ENCODE results near the gene AZIN2. TPM values are rescaled to one million over a fixed set of nuclear protein-coding genes. Genes with fewer than 3 reads are reported as not detected.

The AZIN2 gene
- total RNA-seq, 1 donor from 2014 or later = 7.0 TPM

DNA sequence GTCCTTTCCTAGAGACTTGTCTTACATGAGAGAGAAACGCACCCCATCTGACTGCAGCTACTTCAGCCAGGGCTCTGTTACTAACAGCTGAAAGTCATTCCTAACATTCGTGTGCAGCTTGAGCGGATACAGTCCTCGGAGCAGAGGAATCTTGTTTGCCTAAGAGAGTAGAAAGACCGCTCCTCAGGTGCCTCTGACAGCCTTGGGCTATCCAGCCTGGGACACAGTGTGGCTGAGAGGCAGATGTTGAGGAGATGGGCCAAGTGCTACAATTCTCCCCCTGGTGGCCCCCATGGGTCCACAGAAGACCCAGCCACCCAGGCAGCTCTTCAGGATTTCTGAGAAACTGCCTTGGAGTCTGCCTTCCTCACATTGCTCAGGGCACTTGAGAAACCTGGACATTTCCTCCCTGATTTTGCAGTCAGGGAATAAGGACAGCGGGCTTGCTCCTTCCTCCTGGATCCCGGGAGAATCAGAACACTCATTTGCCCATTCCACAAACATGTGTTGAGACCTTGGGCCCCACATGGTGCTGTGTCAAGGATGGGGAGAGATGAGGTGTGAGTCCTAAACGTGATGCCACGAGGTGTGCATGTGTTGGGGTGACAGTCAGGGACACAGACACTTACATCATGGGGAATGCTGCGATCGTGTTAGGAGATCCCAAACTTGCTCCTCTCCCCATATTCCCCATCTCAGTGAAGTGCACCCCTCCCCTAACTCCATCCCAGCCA, 87.8 kb downstream of the AZIN2 start:
- Mint-ChIP-seq H3K4me3 (ENCODE audit: unreplicated experiment) (peak overlapping the region; percentile 71), H3K27me3 (ENCODE audit: unreplicated experiment) (peaks cover 10% of the 10 kb centered on the region), H3K9me3 (ENCODE audit: unreplicated experiment) (peaks cover 17% of the 10 kb centered on the region), H3K36me3 (ENCODE audit: unreplicated experiment) (peaks cover 15% of the 10 kb centered on the region), H3K27ac (ENCODE audit: unreplicated experiment) (peak overlapping the region; percentile 77), H3K4me1 (ENCODE audit: low read depth, unreplicated experiment) (peaks cover 51% of the 10 kb centered on the region)
- TF ChIP-seq, protein P1, sequence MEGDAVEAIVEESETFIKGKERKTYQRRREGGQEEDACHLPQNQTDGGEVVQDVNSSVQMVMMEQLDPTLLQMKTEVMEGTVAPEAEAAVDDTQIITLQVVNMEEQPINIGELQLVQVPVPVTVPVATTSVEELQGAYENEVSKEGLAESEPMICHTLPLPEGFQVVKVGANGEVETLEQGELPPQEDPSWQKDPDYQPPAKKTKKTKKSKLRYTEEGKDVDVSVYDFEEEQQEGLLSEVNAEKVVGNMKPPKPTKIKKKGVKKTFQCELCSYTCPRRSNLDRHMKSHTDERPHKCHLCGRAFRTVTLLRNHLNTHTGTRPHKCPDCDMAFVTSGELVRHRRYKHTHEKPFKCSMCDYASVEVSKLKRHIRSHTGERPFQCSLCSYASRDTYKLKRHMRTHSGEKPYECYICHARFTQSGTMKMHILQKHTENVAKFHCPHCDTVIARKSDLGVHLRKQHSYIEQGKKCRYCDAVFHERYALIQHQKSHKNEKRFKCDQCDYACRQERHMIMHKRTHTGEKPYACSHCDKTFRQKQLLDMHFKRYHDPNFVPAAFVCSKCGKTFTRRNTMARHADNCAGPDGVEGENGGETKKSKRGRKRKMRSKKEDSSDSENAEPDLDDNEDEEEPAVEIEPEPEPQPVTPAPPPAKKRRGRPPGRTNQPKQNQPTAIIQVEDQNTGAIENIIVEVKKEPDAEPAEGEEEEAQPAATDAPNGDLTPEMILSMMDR (IDR thresholded peaks at IDR 0.05; ENCODE audit: partially characterized antibody, unreplicated experiment) = no peak
- no peak for DNase-seq

DNA sequence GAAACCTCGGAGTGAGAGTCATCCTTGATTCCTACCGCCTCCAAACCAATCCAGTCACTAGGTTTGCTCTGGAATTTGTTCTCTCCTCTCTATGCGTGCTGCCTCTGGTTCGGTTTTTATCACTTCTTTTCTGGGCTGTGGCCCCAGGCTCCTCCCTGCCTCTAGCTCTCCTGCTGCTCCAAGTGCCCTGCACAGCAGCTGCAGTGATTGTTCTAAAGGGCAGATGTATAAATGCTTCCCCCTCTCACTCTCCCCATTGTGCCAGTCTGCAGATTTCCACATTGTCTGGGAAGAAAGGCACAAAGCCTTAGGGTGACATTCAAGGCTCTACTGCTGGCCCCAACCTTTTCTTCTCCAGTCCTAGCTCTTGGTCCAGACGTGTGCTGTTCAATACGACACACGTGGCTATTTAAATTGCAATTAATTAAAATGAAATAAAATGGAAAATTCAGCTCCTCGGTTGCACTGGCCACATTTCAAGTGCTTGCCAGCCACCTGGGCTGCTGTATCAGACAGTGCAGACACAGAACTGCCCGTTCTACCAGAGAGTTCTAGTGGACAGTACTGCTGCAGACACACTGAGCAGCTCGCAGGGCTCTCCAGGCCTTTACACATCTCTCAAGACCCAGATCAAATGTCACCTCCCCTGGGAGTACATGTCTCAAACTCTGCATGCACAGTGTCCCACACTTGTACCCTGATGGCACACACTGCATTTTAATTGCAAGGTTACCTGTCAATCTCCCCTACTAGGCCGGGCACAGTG, 88.5 kb downstream of the AZIN2 start:
- peaks cover 52% of the 10 kb centered on the region for H3K4me1 Mint-ChIP-seq (ENCODE audit: low read depth, unreplicated experiment)
- peaks cover 10% of the 10 kb centered on the region for H3K27me3 Mint-ChIP-seq (ENCODE audit: unreplicated experiment)
- TF ChIP-seq, protein P1 (IDR thresholded peaks at IDR 0.05; ENCODE audit: partially characterized antibody, unreplicated experiment) = no peak
- peak overlapping the region; percentile 71 for H3K4me3 Mint-ChIP-seq (ENCODE audit: unreplicated experiment)
- H3K9me3 Mint-ChIP-seq (ENCODE audit: unreplicated experiment) = peaks cover 17% of the 10 kb centered on the region
- peaks cover 15% of the 10 kb centered on the region for H3K36me3 Mint-ChIP-seq (ENCODE audit: unreplicated experiment)
- peak overlapping the region; percentile 77 for H3K27ac Mint-ChIP-seq (ENCODE audit: unreplicated experiment)
- DNase-seq = no peak

Other genes with a start within 250 kb of the AZIN2 start
- gene FNDC5, start 210.2 kb upstream of the AZIN2 start, total RNA-seq (ENCODE audit: unreplicated experiment) = 743 TPM
- 156 TPM for gene HPCA, start 194.7 kb upstream of the AZIN2 start, total RNA-seq (ENCODE audit: unreplicated experiment)
- 9.9 TPM for gene TMEM54, start 179.8 kb upstream of the AZIN2 start, total RNA-seq (ENCODE audit: unreplicated experiment)
- 18.7 TPM for gene RNF19B, start 116.3 kb upstream of the AZIN2 start, total RNA-seq (ENCODE audit: unreplicated experiment)
- gene AK2, start 44.3 kb upstream of the AZIN2 start, total RNA-seq (ENCODE audit: unreplicated experiment) = 52.7 TPM
- 95.7 TPM for gene TRIM62, start 100.9 kb downstream of the AZIN2 start, total RNA-seq (ENCODE audit: unreplicated experiment)
- 69.8 TPM for gene ZNF362, start 175.3 kb downstream of the AZIN2 start, total RNA-seq (ENCODE audit: unreplicated experiment)
- 0.71 TPM for gene A3GALT2, start 239.9 kb downstream of the AZIN2 start, total RNA-seq (ENCODE audit: unreplicated experiment)